Parathyroid adenoma (tissue), 2 donors: ENCODE results near the gene PRUNE1.

Experiments
- H2AFZ ChIP-seq: fragments of 300-600 bp; sonication (generic); one replicate; pipeline ENCODE4 v1.7.0; 2017; ENCODE audit warnings: antibody characterized with exemption, mild to moderate bottlenecking
- H3K27ac ChIP-seq: fragments of 300-600 bp; sonication (generic); one replicate; pipeline ENCODE4 v1.7.0; 2017
- H3K27me3 ChIP-seq: fragments of 300-600 bp; sonication (generic); one replicate; pipeline ENCODE4 v1.7.0; 2017; ENCODE audit warnings: low read length; ENCODE audit not compliant: control insufficient read depth, insufficient read depth
- H3K36me3 ChIP-seq: fragments of 300-600 bp; sonication (generic); one replicate; pipeline ENCODE4 v1.7.0; 2017; ENCODE audit warnings: low read length; ENCODE audit not compliant: control insufficient read depth, insufficient read depth
- H3K4me1 ChIP-seq: fragments of 300-600 bp; sonication (generic); one replicate; pipeline ENCODE4 v1.7.0; 2017; ENCODE audit warnings: control low read depth
- H3K4me2 ChIP-seq: fragments of 300-600 bp; sonication (generic); one replicate; pipeline ENCODE4 v1.7.0; 2017; ENCODE audit warnings: low read length
- H3K4me3 ChIP-seq: fragments of 300-600 bp; sonication (generic); one replicate; pipeline ENCODE4 v1.7.0; 2017; ENCODE audit warnings: low read depth, low read length
- H3K79me2 ChIP-seq: fragments of 300-600 bp; sonication (generic); one replicate; pipeline ENCODE4 v1.7.0; 2017; ENCODE audit warnings: control low read depth
- H3K9ac ChIP-seq: fragments of 300-600 bp; sonication (generic); one replicate; pipeline ENCODE4 v1.7.0; 2017; ENCODE audit warnings: mild to moderate bottlenecking
- H3K9me3 ChIP-seq: fragments of 300-600 bp; sonication (generic); one replicate; pipeline ENCODE4 v1.7.0; 2017; ENCODE audit warnings: low read length; ENCODE audit not compliant: control insufficient read depth
- CTCF ChIP-seq: fragments of 300-600 bp; sonication (generic); IDR thresholded peaks from one replicate; pipeline ENCODE4 v1.7.0; 2017; ENCODE audit warnings: antibody characterized with exemption, mild to moderate bottlenecking
- donor health status: primary hyperparathyroidism.

Gene PRUNE1

GRCh38 chr1:151036356-151036755, 28.1 kb downstream of the PRUNE1 start, which contains the start of gene BNIPL:
Gene BNIPL, plus strand, starts transcription at chr1:151036586. Its CDS starts 140 bp downstream, at chr1:151036726.
- Histone ChIP-seq H3K27me3 (no peaks in the 10 kb centered on the region), H3K27ac (no peak within 1 kb of the TSS), H3K9me3 (no peaks in the 10 kb centered on the region), H3K79me2 (no peaks in the 10 kb centered on the region), H3K36me3 (no peaks in the 10 kb centered on the region), H3K4me1 (no peaks in the 10 kb centered on the region), H3K4me2 (peak within 1 kb of the TSS; percentile 66), H3K9ac (no peak within 1 kb of the TSS), H3K4me3 (peak within 1 kb of the TSS; percentile 45), H2AFZ (no peak within 1 kb of the TSS)
- no peak for TF ChIP-seq CTCF

GRCh38 chr1:151037032-151037431, 28.8 kb downstream of the PRUNE1 start:
- H3K79me2 ChIP-seq: no peaks in the 10 kb centered on the region
- peak overlapping the region; percentile 45 for H3K4me3 ChIP-seq
- no peaks in the 10 kb centered on the region for H3K9me3 ChIP-seq
- H3K27me3 ChIP-seq: no peaks in the 10 kb centered on the region
- H2AFZ ChIP-seq: no peak overlapping the region
- no peak for TF ChIP-seq CTCF
- H3K9ac ChIP-seq: no peak overlapping the region
- no peak overlapping the region for H3K27ac ChIP-seq
- no peaks in the 10 kb centered on the region for H3K4me1 ChIP-seq
- no peaks in the 10 kb centered on the region for H3K36me3 ChIP-seq
- H3K4me2 ChIP-seq: peak overlapping the region; percentile 66

- Histone ChIP-seq H3K4me2 (no peak overlapping the region), H3K79me2 (no peaks in the 10 kb centered on the region), H3K4me3 (no peak overlapping the region), H3K27me3 (no peaks in the 10 kb centered on the region), H2AFZ (no peak overlapping the region), H3K9ac (no peak overlapping the region), H3K27ac (no peak overlapping the region), H3K4me1 (no peaks in the 10 kb centered on the region), H3K36me3 (no peaks in the 10 kb centered on the region), H3K9me3 (no peaks in the 10 kb centered on the region)
- TF ChIP-seq CTCF: no peak
Measured at GRCh38 chr1:151039521-151039920, 31.3 kb downstream of the PRUNE1 start.

- no peak overlapping the region for H2AFZ ChIP-seq
- no peaks in the 10 kb centered on the region for H3K79me2 ChIP-seq
- H3K4me1 ChIP-seq: no peaks in the 10 kb centered on the region
- H3K27me3 ChIP-seq: no peaks in the 10 kb centered on the region
- H3K4me3 ChIP-seq: no peak overlapping the region
- no peak overlapping the region for H3K4me2 ChIP-seq
- H3K27ac ChIP-seq: no peak overlapping the region
- H3K9me3 ChIP-seq: no peaks in the 10 kb centered on the region
- H3K36me3 ChIP-seq: no peaks in the 10 kb centered on the region
- H3K9ac ChIP-seq: no peak overlapping the region
- no peak for TF ChIP-seq CTCF
Measured at GRCh38 chr1:151043163-151043562, 34.9 kb downstream of the PRUNE1 start.

GRCh38 chr1:151047591-151047924, 39.3 kb downstream of the PRUNE1 start, which contains the start of gene C1orf56:
Gene C1orf56, plus strand, starts transcription at chr1:151047751. Its CDS starts 97 bp downstream, at chr1:151047848.
- no peaks in the 10 kb centered on the region for H3K9me3 ChIP-seq
- H3K9ac ChIP-seq: peak within 1 kb of the TSS; percentile 49
- H3K4me2 ChIP-seq: peak within 1 kb of the TSS; percentile 96
- H3K27ac ChIP-seq: peak within 1 kb of the TSS; percentile 89
- peaks cover 4% of the 10 kb centered on the region for H3K4me1 ChIP-seq
- H3K36me3 ChIP-seq: no peaks in the 10 kb centered on the region
- H3K4me3 ChIP-seq: peak within 1 kb of the TSS; percentile 82
- H3K27me3 ChIP-seq: no peaks in the 10 kb centered on the region
- no peaks in the 10 kb centered on the region for H3K79me2 ChIP-seq
- no peak for TF ChIP-seq CTCF
- peak within 1 kb of the TSS; percentile 91 for H2AFZ ChIP-seq
